Duodenal mucosa (tissue), 2 donors: ENCODE measurements around the gene PAPPA2.

Source experiments
- H3K27ac ChIP-seq: one replicate; pipeline ENCODE4 v1.7.0; 2013; ENCODE audit warnings: low read depth, low read length
- H3K27me3 ChIP-seq, 2 donors: one replicate each; pipeline ENCODE4 v1.7.0; 2013; ENCODE audit warnings: low read length in 2 of 2, control low read depth in 1 of 2; ENCODE audit not compliant: insufficient read depth in 2 of 2, control insufficient read depth in 1 of 2
- H3K36me3 ChIP-seq, 2 donors: one replicate each; pipeline ENCODE4 v1.7.0; 2013; ENCODE audit warnings: low read length in 2 of 2, control low read depth in 1 of 2; ENCODE audit not compliant: insufficient read depth in 2 of 2, control insufficient read depth in 1 of 2
- H3K4me1 ChIP-seq, 2 donors: one replicate each; pipeline ENCODE4 v1.7.0; 2013; ENCODE audit warnings: low read length in 2 of 2, control low read depth in 1 of 2; ENCODE audit not compliant: insufficient read depth in 2 of 2, control insufficient read depth in 1 of 2
- H3K4me3 ChIP-seq, 2 donors: one replicate each; pipeline ENCODE4 v1.7.0; 2013; ENCODE audit warnings: low read length in 2 of 2, low read depth in 1 of 2
- H3K9ac ChIP-seq, 2 donors: one replicate each; pipeline ENCODE4 v1.7.0; 2013; ENCODE audit warnings: low read length in 2 of 2, low read depth in 1 of 2
- H3K9me3 ChIP-seq, 2 donors: one replicate each; pipeline ENCODE4 v1.7.0; 2013; ENCODE audit warnings: low read length in 2 of 2, control low read depth in 1 of 2; ENCODE audit not compliant: control insufficient read depth in 1 of 2

Gene PAPPA2

DNA sequence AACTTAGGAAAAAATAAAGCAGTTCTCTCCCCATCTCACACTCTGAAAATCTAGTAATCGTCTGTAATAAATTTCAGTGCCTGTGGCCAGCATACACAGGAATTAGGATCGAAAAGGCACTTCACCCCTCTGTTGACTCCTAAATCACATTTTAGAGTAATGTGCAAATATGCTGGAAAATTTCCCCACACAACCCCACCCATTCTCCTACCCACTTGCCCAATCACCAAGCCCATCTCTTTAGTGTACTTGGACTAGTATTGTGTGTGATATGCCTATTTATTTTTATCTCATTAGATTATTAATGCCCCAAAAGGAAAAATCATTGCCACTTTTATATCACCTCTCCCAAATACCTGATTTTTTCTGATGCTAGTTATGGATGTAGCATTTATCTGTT, 378.3 kb downstream of the PAPPA2 start:
- Histone ChIP-seq H3K4me1 (no peaks in the 10 kb centered on the region), H3K9ac (no peak overlapping the region), H3K36me3 (no peaks in the 10 kb centered on the region), H3K9me3 (no peaks in the 10 kb centered on the region), H3K27ac (no peak overlapping the region), H3K27me3 (no peaks in the 10 kb centered on the region), H3K4me3 (no peak overlapping the region)

DNA sequence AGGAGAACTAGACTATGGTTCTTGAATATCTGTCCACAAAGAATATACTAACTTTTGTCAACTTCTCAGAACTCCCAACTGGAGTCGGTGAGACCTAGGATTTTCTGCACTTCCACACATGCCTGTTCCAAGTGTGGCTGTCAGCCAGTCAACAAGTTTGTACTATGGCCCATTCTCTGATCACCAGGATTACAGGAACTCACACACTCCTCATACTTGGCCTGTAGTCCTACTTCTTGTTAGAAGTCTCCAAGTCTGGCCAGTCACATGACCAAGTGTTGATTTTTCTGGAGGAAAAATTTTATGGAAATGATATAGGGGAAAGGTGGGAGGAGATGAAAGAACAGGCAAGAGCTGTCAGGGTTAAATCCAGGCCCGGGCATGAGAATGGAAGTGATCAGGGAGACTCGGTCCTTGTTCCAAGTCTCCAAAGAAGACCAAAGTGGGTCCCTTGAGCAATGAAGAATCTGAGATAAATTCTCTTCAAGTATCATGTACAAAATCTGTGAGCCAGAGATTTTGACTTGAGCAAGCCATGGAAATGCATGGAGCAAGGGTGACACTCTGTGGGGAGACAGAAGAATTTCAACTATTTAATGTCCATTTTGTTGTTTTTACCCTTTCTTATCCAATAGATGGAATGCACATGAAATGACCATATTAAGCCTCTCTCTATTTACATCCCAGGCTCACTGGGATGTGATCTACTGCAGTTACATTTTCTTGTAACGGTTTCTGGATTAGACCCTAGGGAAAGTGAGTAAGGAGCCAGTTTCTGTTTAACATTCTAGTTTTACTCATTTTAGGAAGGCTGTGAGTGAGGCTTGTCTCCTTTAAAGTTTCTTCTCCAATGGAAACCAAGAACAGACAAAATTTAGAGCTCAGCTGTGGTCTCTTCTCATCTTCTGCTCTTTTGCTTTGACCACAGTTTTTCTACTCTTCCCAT, 380.6 kb downstream of the PAPPA2 start:
- Histone ChIP-seq H3K36me3 (no peaks in the 10 kb centered on the region), H3K4me1 (no peaks in the 10 kb centered on the region), H3K9me3 (no peaks in the 10 kb centered on the region), H3K4me3 (no peak overlapping the region), H3K27me3 (no peaks in the 10 kb centered on the region), H3K9ac (no peak overlapping the region), H3K27ac (no peak overlapping the region)

DNA sequence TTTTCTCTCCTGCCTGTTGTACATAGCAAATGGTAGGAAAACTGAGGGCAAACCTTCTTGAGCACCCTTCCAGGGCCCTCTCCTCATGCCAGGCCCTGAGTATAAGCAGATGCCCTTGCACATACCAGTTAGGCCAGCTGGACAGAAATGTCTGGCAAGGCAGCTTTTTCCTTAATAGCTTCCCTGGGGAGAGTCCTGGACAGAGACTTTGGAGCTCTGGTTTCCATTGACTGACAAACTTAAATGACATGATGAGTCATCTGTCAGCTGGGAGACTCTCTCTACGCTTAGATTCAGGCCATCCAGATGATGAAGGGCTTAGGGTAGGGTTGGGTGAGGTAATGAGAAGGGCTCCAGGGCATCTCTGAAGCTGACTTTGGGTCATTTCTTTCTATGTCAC, 384.1 kb downstream of the PAPPA2 start:
- no peaks in the 10 kb centered on the region for H3K9me3 ChIP-seq
- H3K9ac ChIP-seq, result no peak overlapping the region
- no peaks in the 10 kb centered on the region for H3K27me3 ChIP-seq
- no peak overlapping the region for H3K4me3 ChIP-seq
- H3K27ac ChIP-seq, result no peak overlapping the region
- no peaks in the 10 kb centered on the region for H3K4me1 ChIP-seq
- no peaks in the 10 kb centered on the region for H3K36me3 ChIP-seq

DNA sequence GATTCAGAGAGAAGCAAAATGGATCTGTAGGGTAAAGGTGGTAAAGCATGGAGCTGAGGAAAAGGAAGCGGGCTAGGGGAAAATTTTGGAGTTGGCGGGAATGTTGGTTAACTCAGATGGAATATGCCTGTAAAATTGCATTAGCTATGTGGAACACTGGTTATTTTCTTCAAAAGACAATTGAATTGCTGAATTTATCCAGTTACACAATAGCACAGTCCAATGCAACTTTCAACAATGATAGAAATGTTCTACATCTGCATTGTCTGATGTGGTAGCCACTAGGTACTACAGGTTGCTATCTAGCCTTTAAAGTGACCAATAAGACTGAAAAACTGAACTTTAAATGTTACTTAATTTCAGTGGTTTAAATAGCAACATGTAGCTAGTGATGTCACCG, 386.3 kb downstream of the PAPPA2 start:
- Histone ChIP-seq H3K27me3 (no peaks in the 10 kb centered on the region), H3K9me3 (no peaks in the 10 kb centered on the region), H3K27ac (no peak overlapping the region), H3K4me1 (no peaks in the 10 kb centered on the region), H3K4me3 (no peak overlapping the region), H3K9ac (no peak overlapping the region), H3K36me3 (no peaks in the 10 kb centered on the region)

DNA sequence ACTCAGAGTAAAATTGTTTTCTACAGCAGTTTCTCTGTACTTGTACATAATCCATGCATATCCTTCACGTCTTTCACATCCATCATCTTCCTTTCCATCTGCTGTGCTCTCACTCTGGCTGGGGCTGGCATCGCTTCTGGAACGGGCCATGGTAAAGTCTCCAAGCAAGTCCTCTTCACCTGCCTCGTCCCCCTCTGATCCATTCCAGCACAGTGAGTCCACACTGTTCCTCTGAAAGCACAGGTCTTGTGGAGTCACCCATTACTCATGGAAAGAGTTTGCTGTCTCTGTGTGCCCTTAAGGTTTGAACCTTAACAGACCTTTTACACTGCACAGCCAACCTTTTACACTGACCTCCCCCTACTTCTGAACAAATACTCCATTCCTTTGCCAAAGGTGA, 387.9 kb downstream of the PAPPA2 start:
- H3K36me3 ChIP-seq, result no peaks in the 10 kb centered on the region
- no peaks in the 10 kb centered on the region for H3K4me1 ChIP-seq
- H3K9ac ChIP-seq, result no peak overlapping the region
- no peak overlapping the region for H3K27ac ChIP-seq
- no peaks in the 10 kb centered on the region for H3K9me3 ChIP-seq
- no peaks in the 10 kb centered on the region for H3K27me3 ChIP-seq
- H3K4me3 ChIP-seq, result no peak overlapping the region

DNA sequence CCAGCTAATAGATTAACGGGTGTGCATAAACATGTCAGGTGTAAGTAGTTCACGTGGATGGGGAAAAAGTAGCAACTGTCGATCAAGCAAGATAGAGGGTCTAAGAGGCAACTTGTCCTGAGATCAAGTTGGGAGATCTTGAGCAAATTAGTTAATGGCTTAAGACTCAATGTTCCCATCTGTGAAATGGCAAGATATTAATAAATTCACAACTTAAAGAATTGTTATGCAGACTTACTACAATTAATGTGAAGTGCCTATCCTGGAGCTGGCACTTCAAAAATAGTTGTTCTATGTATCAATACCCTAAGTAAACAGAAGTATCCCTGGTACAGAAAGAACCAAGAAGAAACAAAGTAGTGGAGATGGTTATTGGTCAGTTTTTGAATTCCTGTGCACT, 389.1 kb downstream of the PAPPA2 start:
- no peak overlapping the region for H3K27ac ChIP-seq
- H3K27me3 ChIP-seq, result no peaks in the 10 kb centered on the region
- H3K4me1 ChIP-seq, result no peaks in the 10 kb centered on the region
- H3K9me3 ChIP-seq, result no peaks in the 10 kb centered on the region
- no peaks in the 10 kb centered on the region for H3K36me3 ChIP-seq
- no peak overlapping the region for H3K9ac ChIP-seq
- H3K4me3 ChIP-seq, result no peak overlapping the region

DNA sequence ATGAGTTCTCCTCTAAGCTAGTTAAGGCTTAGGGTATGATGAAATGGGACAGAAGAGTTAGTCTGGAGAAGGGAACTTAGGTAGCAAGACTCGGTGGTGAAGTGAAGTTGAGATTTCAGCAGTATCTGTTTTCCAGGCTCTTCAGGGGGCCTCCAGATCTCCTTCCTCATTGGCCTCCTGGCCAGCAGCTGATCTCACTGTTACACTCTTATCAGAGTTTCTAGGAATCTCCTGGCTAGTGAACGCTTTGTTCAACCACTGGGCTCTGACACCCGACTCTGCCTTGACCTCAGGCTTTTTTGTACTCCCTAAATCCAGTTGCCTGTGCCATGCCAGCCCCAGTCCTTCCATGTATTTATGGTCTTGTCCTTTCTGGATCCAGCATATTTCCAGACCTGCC, 390.5 kb downstream of the PAPPA2 start:
- Histone ChIP-seq H3K27ac (no peak overlapping the region), H3K9me3 (no peaks in the 10 kb centered on the region), H3K4me1 (no peaks in the 10 kb centered on the region), H3K9ac (no peak overlapping the region), H3K36me3 (no peaks in the 10 kb centered on the region), H3K27me3 (no peaks in the 10 kb centered on the region), H3K4me3 (no peak overlapping the region)

DNA sequence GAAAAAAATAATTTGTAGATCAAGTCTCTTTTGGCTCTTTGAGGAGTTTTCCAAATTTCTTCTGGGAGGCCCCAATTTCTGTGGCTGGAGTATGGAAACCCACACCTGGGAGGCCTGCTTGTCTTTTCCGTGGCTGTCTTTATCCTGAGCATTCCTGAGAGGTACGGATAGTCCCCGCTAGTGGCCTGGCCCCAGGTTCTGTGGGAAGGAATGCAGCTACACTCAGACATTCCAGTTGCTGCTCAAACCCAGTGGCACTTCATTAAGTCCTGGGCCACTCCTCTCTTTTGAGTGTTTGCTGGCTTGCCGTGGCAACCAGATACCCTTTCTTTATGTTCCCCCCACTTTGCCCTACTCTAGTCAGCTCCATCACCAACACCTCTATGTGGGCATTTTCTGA, 391.1 kb downstream of the PAPPA2 start:
- H3K9ac ChIP-seq, result no peak overlapping the region
- no peaks in the 10 kb centered on the region for H3K27me3 ChIP-seq
- no peaks in the 10 kb centered on the region for H3K36me3 ChIP-seq
- no peaks in the 10 kb centered on the region for H3K9me3 ChIP-seq
- no peaks in the 10 kb centered on the region for H3K4me1 ChIP-seq
- no peak overlapping the region for H3K4me3 ChIP-seq
- no peak overlapping the region for H3K27ac ChIP-seq

DNA sequence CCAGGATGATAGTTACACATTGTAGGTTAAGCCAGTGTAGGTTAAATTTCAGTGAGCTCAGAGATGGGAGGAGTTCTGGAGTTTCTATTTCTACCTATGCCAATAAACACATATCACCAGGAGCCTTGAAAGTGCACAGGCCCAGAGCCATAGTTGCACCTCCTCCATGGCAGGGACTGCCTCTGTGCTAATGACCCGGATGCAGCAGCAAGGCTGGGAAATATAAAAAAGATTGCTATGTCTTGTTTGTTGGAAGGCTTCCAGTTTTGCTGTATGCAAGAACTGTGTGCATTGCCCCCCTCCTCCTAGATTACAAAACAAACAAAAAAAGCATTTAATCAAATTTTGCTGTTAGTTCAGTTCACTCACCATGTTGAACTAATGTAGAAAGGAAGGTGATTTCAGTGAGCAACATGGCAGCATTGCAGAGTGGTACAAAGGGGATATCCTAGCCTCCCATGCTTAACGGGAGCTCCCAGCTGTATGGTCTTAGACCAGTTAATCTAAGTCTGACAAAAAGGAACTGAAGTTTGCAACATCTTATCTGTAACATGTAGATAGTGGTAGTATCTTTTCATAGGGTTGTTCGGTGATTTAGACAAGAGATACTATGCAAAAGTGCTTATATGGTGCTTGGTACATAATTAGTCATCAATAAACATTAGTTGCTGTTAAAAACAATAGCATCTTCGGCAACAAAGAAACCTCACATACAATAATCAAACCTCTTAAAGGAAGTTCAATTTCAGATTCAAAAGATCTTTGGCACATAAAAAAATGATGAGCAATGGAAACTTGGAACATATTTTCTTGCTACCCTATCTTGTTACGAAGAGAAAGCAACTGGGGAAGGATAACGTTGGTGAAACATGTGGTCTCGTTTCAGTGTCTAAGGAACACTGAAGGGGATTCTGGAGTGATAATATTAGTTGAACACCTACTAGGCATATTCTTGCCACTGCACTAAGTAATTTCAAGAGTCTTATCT, 392.1 kb downstream of the PAPPA2 start:
- no peak overlapping the region for H3K9ac ChIP-seq
- H3K36me3 ChIP-seq, result no peaks in the 10 kb centered on the region
- H3K4me3 ChIP-seq, result no peak overlapping the region
- no peaks in the 10 kb centered on the region for H3K27me3 ChIP-seq
- no peak overlapping the region for H3K27ac ChIP-seq
- no peaks in the 10 kb centered on the region for H3K4me1 ChIP-seq
- H3K9me3 ChIP-seq, result no peaks in the 10 kb centered on the region

DNA sequence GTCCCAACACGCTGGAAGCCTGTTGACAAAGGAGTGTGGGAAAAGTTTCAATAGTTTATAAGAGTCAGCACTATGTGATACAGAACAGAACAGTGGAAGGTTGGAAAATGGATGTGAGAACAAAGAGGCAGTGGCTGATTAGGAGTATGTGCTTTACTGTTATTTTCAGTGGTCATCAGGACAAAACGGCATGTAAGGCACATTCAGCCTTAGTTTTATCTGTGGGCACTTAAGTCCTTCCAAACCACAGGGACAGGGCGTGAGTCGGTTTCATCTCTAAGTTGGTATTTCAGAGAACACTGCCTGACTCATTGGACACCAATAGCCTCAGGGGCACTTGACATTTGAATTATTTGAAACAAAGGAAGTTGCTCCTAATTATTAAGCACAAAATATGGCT, 394.7 kb downstream of the PAPPA2 start:
- Histone ChIP-seq H3K27me3 (no peaks in the 10 kb centered on the region), H3K36me3 (no peaks in the 10 kb centered on the region), H3K9ac (no peak overlapping the region), H3K4me3 (no peak overlapping the region), H3K9me3 (no peaks in the 10 kb centered on the region), H3K4me1 (no peaks in the 10 kb centered on the region), H3K27ac (no peak overlapping the region)
